ENCODE data around the gene STX1B.
"Not testable (repeated sequence)": the region's sequence is repeated elsewhere in the genome, so short reads cannot be mapped to it uniquely, and the experiment has no call there.

Gene STX1B

DNA sequence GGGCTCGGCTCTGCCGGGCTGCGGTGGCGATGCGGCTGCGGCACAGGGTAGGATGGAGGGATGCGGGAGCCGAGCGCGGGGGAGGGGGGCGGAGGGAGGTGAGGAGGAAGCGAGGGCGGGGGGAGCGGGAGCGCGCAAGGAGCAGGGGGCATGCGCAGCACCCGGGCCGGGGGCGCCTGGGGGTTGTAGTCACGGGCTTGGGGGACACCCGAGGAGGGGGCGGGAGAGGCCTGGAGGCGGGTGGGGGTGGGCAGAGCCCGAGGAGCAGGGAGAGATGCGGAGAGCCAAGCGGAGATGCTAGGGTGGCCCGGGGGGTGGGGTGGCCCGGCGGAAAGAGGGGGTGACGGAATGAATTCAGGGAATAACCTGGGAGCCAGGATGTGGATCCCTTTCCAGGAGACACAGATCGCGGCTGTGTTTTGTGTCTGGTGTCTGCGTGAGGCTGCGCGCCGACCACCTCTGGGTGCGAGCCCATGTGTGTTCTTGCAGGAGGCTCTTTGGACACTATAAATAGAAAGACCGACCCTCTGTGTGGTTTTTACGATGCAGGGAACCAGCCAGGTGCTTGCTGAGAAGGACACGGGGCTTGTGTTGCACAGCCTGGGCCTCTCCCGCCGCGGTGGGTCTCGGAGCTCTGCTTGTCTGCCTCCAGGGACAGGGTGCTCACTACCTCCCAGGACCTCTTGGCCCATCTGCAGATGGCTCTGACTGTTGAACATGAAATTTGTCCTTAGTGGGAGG, at the start of gene STX1B:
STX1B (minus strand) TSS at position 54 of the 741 bp plus-strand sequence. CDS start 242 bp downstream, outside the sequence.
- DNase-seq (ENCODE audit: low read depth) = no peak

DNA sequence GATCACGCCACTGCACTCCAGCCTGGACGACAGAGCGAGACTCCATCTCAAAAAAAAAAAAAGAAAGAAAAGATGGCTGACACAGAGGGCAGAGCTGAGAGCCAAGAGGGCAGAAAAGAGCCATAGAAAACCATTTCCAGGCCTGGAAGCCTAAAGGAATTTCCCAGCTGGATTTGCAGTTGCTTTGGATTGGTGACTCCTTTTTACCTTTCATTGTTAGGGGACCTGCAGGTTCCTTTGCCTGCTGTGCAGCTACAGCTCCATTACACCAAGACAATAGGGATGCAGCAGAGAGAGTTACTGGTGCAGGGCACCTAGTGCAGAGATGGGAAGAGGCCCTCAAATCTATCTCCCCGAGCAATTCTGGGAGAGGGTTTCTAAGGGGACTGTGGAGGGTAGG, 45.2 kb upstream of the STX1B start:
- DNase-seq (ENCODE audit: low read depth) = no peak

DNA sequence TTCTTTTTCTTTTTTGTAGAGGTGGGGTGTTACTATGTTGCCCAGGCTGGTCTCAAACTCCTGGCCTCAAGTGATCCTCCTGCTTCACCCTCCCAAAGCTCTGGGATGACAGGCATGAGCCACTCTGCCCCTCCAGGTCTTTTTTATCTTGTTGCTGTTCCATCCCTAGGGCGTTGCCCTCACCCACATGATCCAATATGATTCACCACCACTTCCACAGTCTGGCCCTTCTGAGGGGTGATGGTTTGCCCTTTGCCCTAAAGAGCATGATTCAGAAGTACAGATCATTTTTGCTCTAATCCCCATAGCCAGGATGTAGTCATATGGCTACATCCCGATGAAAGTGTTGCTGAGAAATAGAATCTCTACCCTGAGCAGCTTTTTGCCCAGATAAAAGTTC, 41.7 kb upstream of the STX1B start:
- DNase-seq (ENCODE audit: low read depth) = peak; percentile 96

DNA sequence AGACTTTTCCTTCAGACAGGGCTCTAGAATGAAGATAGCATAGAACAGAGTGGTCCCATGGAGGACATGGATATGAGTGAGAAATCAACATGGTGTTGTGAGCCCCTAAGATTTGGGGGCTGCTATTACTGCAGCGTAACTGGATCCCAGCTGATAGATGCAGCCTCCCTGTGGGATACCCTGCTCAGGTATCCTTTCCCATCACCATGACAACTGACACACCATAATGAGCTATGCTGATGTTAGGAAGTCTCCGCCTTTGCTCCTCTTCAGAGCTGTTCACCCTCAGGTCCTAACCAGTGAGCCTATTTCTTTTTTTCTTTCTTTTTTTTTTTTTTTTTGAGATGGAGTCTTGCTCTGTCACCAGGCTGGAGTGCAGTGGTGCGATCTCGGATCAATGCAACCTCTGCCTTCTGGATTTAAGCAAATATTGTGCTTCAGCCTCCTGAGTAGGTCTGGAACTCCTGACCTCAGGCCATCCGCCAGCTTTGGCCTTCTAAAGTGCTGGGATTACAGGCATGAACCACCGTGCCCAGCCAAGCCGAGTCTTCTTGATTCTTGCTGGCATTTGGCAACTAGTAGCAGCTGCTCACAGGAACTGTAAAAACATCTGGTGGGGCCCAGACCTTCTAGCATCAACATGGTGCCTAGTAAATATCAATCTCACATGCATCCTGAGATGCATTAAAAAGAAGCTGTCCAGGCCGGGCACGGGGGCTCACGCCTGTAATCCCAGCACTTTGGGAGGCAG, 40.0 kb upstream of the STX1B start:
- DNase-seq (ENCODE audit: low read depth) = no peak

DNA sequence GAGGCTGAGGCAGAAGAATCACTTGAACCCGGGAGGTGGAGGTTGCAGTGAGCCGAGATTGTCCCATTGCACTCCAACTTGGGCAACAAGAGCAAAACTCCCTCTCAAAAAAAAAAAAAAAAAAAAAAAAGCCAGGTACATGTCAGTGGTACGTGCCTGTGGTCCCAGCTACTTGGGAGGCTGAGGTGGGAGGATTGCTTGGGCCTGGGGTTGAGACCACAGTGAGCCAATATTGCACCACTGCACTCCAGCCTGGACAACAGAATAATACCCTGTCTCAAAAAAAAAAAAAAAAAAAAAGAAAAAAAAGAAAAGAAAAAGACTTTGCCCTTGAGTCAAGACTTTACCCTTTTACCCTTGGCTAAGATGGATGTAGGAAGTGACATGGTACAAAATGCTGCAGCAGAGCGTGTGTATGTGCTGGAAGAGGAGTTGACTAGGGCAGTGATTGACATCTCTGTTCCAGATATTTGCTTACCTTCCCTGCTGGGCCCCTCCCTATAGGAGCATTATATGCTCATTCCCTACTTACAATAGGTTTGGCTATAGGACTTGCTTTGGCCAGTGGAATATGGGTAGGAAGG, 33.6 kb upstream of the STX1B start:
- DNase-seq (ENCODE audit: low read depth) = no peak

DNA sequence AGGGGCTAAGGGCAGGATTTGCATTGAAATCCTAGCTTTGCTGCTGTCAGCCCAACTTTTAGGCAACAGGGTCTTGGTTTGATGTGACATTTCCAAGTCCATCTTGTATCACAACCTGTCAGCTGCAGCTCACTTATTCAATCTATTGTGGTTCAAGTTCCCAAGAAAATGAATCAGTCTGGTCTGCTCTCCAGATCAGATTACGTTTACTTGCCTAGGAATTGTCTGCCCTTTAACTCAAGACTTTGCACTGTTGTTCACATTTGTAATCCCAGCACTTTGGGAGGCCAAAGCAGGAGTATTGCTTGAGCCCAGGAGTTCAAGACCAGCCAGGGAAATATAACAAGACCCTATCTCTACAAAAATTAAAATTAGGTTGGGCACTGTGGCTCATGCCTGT, 32.9 kb upstream of the STX1B start:
- DNase-seq (ENCODE audit: low read depth) = no peak

DNA sequence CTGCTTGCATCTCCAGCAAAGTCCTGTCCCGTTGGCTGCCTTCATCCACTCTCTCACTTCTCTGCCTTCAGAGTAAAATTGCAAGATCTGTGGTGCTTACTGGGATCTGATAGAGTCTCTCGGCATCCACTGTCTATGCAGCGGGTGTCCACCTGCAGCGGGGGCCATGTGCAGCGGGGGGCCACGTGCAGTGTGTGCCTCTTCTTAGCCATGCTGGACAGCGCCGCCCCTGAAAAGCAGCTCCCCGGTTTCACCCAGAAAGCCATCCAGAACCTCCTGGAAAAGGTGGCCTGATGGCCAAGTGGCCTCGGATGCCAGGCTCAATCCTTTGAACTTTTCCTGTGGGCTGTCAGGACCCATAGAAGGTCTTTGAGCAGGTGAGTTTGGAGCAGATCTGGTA, 32.4 kb upstream of the STX1B start:
- no peak for DNase-seq (ENCODE audit: low read depth)

DNA sequence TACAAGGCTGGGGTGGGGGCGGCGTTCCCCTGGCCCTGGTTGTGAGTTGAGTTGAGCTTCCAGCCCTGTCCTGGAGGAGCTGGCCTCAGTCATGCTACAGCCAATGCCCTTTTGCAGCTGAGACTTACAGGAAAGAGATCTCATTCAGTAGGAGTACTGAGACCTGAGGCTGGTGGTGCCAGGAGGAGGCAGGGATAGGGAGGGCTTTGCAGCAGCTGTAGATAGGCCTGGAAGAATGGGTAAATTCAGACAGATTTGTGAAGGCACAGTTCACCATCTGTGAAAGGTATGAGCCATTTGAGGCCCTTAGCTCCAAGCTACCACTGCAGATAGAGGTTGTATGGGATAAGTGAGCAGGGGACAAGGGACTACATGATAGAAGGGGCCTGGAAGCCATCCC, 28.6 kb upstream of the STX1B start:
- no peak for DNase-seq (ENCODE audit: low read depth)

DNA sequence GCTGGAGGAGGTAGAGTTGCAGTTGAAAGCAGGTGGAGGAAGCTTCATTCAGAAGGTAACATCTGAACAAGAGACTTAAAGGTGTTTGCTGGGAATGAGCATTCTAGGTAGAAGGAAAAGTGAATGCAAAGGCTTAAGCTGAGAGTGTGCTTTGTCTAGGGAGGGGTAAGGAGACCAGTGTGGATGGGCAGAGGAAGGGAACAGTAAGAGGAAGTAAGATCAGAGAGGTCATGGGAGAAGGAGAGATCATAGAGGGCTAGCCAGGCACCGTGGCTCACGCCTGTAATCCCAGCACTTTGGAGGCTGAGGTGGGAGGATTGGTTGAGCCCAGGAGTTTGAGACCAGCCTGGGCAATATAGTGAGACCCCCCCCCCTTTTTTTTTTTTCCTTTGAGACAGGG, 26.3 kb upstream of the STX1B start:
- DNase-seq (ENCODE audit: low read depth) = no peak

DNA sequence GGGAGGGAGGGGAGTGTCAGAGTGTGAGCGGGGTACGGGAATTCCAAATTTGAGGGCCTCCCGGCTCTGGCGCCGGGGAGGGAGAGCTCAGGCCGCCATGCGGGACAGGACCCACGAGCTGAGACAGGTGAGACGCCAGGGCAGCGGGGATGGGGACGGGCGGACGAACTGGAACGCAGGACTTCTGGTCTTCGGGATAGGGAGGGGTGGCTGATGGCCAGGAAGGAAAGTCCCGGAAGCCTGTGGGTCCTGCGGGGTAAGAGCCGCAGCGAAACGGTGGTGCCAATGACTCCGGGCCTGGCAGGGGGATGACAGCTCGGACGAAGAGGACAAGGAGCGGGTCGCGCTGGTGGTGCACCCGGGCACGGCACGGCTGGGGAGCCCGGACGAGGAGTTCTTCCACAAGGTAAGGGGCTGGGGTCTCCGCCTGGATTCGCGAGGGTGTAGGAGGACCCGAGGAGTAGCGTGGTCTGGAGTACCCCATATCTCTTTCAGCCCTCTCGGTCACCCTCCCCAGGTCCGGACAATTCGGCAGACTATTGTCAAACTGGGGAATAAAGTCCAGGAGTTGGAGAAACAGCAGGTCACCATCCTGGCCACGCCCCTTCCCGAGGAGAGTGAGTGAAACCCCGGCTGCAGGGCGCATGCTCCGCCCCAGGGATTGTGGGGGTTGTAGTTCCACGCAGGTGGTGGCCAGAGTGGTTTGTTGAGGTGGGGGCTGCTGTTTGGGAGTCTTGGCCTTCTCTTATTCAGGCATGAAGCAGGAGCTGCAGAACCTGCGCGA, 23.5 kb upstream of the STX1B start:
- DNase-seq (ENCODE audit: low read depth) = peak; percentile 35

DNA sequence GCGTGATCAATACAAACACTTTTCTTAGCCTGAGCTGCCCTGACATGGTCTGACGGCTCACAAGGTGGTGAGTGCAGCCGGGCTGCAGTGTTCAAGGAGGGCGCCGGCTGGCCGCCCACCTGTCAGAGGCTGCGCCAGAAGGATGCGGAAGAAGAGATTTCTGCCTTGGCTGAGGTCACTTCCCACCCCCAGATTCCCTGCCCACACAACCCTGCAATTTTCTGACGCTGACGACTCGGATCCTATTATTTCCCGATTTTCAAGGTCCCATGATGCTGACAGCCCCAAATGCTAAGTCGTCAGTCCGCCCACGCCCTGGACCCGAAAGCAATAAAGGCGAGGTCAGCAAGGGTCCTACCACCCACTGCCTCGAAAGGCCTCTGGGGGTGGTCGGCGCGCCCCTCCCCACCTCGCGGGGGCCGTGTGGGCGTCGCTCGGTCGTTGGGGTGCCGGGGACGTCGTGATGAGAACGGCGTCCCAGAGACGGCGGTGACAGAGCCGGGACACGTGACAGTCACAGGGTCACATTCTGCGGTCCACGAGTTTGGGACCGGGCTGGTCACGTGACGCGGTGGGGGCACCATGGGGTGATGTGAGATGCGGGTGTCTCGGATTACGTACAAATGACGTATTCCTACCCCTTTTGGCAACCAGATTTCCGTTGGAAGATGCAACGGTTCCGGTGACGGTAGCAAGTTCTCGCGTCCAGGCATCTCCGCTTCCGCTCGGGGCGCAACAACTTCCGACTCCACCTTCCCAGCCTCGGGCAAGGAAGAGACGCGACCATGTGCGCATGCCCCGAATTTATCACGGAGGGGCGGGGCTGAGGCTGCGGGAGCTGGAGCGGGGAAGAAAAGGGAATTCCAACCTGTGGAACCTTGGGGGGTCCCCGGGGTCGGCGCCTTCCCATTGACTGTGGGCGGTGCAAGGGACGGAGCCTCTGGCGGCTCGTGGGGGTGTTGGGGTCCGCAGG, 22.6 kb upstream of the STX1B start, which contains the start of gene STX4:
STX4 (plus strand) TSS at position 823 of the 973 bp plus-strand sequence. CDS start 248 bp downstream, outside the sequence.
- peak; percentile 89 for DNase-seq (ENCODE audit: low read depth)

DNA sequence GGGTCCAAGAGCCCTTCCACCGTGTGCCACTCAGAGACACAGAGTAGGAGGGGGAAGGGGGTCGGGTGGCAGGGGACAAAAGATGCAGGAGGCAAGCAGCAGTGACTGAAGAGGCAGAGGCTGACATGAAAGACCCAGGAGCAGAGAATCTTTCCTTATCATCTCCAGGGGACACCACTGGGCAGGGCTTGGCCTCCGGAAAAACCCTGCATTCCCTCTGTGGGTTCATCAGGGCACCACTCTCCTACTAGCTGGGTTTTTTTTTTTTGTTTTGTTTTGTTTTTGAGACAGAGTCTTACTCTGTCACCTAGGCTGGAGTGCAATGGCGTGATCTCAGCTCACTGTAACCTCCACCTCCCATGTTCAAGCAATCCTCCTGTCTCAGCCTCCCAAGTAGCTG, 20.8 kb upstream of the STX1B start:
- no peak for DNase-seq (ENCODE audit: low read depth)

DNA sequence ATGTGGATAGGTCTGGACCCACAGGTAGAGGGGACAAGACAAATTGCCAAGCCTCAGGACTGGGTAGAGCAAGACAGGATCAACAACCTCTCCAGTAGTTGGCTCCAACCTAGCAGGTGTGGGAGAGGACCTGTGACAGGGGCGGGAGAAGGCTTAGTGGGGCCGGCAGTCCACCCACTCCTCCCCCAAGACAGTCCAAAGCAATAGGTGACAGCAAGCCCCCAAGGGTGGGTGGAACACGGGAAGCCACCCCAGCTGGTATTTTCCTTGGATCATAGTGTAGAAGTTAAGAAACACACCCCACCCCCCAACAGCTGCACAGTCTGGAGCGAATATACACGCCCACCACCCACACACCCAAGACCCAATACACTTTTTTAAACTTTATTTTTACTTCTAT, 18.8 kb upstream of the STX1B start:
- DNase-seq (ENCODE audit: low read depth) = no peak

DNA sequence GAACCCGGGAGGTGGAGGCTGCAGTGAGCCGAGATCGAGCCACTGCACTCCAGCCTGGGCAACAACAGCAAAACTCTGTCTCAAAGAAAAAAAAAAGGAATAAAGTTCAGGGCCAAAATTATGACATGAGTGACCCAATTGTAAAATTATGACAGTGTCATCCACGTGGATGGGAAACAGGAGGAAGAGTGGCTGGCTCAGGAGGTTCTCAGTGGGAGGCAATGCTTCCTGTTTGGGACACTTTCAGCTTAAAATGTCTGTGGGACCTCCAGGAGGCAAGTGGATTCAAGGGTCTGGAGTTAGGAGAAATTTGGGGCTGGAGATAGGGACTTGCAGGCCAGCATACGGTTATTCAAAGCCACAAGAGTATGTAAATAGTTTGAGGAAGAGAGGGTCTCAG, 14.9 kb upstream of the STX1B start:
- DNase-seq (ENCODE audit: low read depth) = no peak

DNA sequence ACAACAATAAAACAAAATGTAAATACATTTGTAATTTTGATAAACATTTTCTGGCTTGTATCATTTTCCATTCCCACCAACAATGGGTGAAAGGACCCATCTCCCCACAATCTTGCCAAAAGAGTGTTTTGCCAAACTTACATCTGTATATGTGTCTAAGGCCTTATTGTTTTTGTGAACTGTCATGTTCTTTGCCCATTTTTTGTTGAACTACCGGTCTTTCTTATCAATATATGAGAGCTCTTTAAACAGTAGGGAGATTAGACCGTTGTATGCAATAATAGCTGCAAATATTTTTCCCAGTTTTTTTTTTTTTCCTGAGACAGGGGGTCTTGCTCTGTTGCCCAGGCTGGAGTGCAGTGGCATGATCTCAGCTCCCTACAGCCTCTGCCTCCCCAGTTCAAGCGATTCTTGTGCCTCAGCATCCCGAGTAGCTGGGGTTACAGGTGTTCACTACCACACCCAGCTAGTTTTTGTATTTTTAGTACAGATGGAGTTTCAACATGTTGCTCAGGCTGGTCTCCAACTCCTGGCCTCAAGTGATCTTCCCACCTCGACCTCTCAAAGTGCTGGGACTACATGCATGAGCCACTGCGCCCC, 13.3 kb upstream of the STX1B start:
- no peak for DNase-seq (ENCODE audit: low read depth)

DNA sequence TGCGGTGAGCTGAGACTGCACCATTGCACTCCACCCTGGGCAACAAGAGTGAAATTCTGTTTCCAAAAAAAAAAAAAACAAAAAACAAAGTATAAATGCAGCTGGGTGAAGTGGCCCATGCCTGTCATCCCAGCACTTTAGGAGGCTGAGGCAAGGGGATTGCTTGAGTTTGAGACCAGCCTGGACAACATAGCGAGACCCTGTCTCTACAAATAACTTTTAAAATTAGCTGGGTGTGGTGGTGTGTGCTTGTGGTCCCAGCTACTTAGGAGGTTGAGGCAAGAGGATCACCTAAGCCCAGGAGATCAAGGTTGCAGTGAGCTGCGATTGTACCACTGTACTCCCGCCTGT, 12.8 kb upstream of the STX1B start:
- no peak for DNase-seq (ENCODE audit: low read depth)

DNA sequence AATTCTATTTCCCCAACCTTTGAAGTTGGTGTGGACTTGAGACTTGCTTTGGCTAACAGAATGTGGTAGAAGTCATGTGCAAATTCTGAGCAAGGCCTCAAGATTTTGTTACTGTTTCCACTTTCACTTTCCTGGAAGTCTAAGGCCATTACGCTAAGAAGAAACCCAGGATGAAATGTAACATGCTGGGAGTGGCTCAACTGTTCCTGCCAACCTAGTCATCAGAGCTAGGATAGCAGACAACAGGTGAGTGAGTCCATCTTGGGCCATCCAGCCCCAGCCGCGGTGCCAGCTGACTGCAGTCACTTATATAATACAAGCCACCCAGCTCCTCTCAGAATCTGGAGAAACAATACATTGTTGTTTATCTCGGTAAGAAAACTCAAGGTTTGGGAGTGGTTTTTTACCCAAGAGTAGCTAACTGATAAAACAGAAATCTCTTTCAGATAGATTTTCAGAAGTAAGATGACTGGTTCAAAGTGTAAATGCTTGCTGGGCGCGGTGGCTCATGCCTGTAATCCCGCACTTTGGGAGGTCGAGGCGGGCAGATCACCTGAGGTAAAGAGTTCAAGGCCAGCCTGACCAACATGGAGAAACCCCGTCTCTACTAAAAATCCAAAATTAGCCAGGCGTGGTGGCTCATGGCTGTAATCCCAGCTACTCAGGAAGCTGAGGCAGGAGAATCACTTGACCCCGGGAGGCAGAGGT, 12.3 kb upstream of the STX1B start:
- no peak for DNase-seq (ENCODE audit: low read depth)

DNA sequence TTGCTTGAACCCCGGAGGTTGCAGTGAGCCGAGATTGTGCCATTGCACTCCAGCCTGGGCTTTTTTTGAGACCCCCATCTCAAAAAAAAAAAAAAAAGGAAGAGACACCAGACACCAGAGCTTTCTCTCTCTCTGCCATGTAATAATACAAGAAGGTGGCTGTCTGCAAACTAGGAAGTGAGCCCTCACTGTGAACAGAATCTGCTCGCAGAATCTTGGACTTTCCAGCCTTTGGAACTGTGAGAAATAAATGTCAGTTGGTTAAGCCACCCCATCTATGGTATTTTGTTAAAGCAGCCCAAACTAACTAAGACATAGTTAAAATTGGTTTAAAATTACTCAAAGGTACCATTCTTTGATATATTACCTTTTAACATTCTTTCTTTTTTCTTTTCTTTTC, 10.1 kb upstream of the STX1B start:
- DNase-seq (ENCODE audit: low read depth) = no peak

DNA sequence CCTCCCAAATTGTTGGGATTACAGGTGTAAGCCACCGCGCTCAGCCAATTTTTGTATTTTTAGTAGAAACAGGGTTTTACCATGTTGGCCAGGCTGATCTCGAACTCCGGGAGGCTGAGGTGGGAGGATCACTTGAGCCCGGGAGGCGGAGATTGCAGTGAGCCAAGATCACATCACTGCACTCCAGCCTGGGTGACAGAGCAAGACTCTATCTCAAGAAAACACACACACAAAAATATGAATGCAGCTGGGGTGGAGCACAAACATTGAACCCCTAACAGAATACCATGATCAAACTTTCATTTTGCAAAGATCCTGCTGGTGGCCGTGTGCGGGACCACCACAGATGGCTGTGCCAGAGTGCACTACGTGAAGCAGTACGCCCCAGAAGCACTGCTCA, 7.3 kb upstream of the STX1B start:
- not testable (repeated sequence) for DNase-seq (ENCODE audit: low read depth)

DNA sequence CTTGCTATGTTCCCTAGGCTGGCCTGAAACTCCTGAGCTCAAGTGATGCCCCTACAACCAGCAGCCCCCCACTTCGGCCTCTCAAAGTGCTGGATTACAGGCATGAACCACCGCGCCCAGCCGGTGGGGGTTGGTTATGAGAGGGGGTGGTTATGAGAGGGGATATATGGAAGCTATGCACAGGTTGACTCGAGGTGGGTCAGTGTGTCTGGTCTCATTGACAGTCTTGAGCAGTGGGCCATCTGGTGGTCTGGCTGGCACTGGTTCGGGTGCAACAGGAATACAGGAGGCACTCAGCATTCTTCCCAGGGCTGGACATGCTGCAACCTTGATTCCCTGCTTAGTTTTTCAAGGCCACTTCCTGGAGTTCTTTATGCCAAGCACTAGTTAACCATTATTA, 5.6 kb upstream of the STX1B start:
- no peak for DNase-seq (ENCODE audit: low read depth)
